Muscle of back (tissue), 13 donors: Measurements from ENCODE around the gene FLACC1. TPM values are rescaled to one million over a fixed set of nuclear protein-coding genes. Genes with fewer than 3 reads are reported as not detected.
"Not testable (repeated sequence)": the region's sequence is repeated elsewhere in the genome, so short reads cannot be mapped to it uniquely, and the experiment has no call there.

Source experiments
- DNase-seq, 3 donors: peaks; one replicate each; pipeline versions ENCODE4 v3.0.0 to v3.0.0-alpha.2; 2013
- long read RNA-seq, 9 donors: transcript quantifications; one replicate each; lab custom pipeline, GENCODE V29; 2026
- polyA plus RNA-seq, 10 donors: library from polyadenylated mRNA; unstranded; fragments of 120-200 nt; gene quantifications; one replicate each; pipeline ENCODE4 v1.2.1, GENCODE V29; 2013; ENCODE audit not compliant: insufficient read length in 10 of 10

The FLACC1 gene
- 1 to 10 TPM in 7 of 10 donors, under 1 TPM in 3; 0.90 to 2.9 (median 1.5) TPM for polyA plus RNA-seq
- long read RNA-seq, donor 1: 0 reads
- long read RNA-seq, donor 2: 0 reads
- long read RNA-seq, donor 3: 0 reads
- long read RNA-seq, donor 4: 0 reads
- long read RNA-seq, donor 5: 0 reads
- long read RNA-seq, donor 6: 0 reads
- long read RNA-seq, donor 7: 0 reads
- long read RNA-seq, donor 8: 0 reads
- long read RNA-seq, donor 9: 0 reads

GRCh38 chr2:201357221-201357620 lies at the start of gene FLACC1:
TSS of gene FLACC1 (minus strand) at chr2:201357345. CDS start at chr2:201351404, 5,941 bp downstream.
- DNase-seq: peak; percentile 62 to 91 (median 84)

GRCh38 chr2:201406077-201406662 lies 49.0 kb upstream of the FLACC1 start:
- peak; percentile 60 to 73 (median 68) for DNase-seq

- no peak for DNase-seq
These were observed 47.6 kb upstream of the FLACC1 start for GRCh38 chr2:201404699-201405280.

GRCh38 chr2:201403880-201404279 lies 46.7 kb upstream of the FLACC1 start:
- DNase-seq: no peak

- peak in 1 of 3 donors; percentile 53 for DNase-seq
These were observed 45.8 kb upstream of the FLACC1 start for GRCh38 chr2:201402651-201403562.

- no peak for DNase-seq
These were observed 44.7 kb upstream of the FLACC1 start for GRCh38 chr2:201401815-201402214.

GRCh38 chr2:201396595-201396994 lies 39.5 kb upstream of the FLACC1 start:
- DNase-seq: no peak

- no peak for DNase-seq
These were observed 26.0 kb upstream of the FLACC1 start for GRCh38 chr2:201383136-201383535.

GRCh38 chr2:201378496-201379397 lies 21.6 kb upstream of the FLACC1 start:
- peak in 1 of 3 donors; percentile 7 for DNase-seq

- no peak for DNase-seq
These were observed 20.1 kb upstream of the FLACC1 start for GRCh38 chr2:201377218-201377617.

- no peak for DNase-seq
These were observed 12.6 kb upstream of the FLACC1 start for GRCh38 chr2:201369775-201370174.

GRCh38 chr2:201369318-201369717 lies 12.2 kb upstream of the FLACC1 start:
- DNase-seq: not testable (repeated sequence)

- DNase-seq: no peak
These were observed 9.0 kb upstream of the FLACC1 start for GRCh38 chr2:201366146-201366545.

- peak in 1 of 3 donors; percentile 52 for DNase-seq
These were observed 6.9 kb upstream of the FLACC1 start for GRCh38 chr2:201363857-201364560.

GRCh38 chr2:201362396-201362795 lies 5.3 kb upstream of the FLACC1 start:
- DNase-seq: no peak

GRCh38 chr2:201361078-201361733 lies 4.1 kb upstream of the FLACC1 start:
- no peak for DNase-seq

GRCh38 chr2:201360256-201360655 lies 3.1 kb upstream of the FLACC1 start:
- no peak for DNase-seq

- peak in 1 of 3 donors; percentile 66 for DNase-seq
These were observed 1.5 kb upstream of the FLACC1 start for GRCh38 chr2:201358684-201359083.

- peak in 1 of 3 donors; percentile 46 for DNase-seq
These were observed 4.0 kb downstream of the FLACC1 start for GRCh38 chr2:201353116-201353515.

GRCh38 chr2:201350879-201351278 lies 6.3 kb downstream of the FLACC1 start:
- no peak for DNase-seq
